Activated gamma-delta T cell treated with anti-CD3 and anti-CD28 coated beads, Interleukin-2, amount 50 U/mL, for 16 hours (primary cell): ENCODE measurements around the gene PPARD.
A peak's percentile ranks its signal among the peaks of the same experiment; 100 is the strongest.

Experiments
- DNase-seq: peaks from one replicate; pipeline ENCODE4 v3.0.0-alpha.2; 2020; ENCODE audit warnings: low read depth

The PPARD gene

DNA sequence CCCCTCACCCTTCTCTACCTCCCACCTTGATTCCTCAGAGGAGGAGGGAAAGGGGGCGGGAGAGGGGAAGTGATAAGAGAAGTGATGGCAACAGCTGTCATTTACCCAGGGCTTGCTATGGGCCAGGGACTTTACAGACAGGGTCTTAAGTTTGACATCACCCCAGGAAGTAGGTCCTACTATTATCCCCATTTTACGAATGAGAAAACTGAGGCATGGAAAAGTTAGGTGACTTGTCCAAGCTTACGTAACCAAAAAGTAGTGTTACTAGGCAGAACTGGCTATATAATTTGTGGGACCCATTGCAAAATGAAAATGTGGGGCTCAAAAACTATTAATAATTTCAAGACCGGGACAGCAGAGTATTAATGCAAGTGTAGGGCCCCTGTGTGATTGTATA, 99.3 kb downstream of the PPARD start:
- no peak for DNase-seq

DNA sequence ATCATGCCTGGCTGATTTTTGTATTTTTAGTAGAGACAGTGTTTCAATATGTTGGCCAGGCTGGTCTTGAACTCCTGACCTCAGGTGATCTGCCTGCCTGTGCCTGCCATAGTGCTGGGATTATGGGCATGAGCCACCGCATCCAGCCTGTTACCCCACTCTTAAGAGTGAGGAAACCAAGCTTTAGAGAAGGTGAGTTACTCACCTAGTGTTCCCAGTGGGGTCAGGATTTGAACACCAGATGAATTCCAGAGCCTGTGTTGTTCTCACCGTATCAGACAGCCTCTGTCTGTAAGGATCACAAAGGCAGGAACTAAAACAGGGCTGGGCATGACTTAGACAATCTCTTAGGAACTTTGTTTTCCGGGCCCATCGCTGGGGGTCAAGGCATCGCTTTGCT, 100.3 kb downstream of the PPARD start:
- DNase-seq = no peak

- DNase-seq = no peak
Measured at GRCh38 chr6:35443341-35444030, 101.1 kb downstream of the PPARD start.

- DNase-seq = no peak
Measured at GRCh38 chr6:35445691-35446090, 103.3 kb downstream of the PPARD start.

GRCh38 chr6:35448191-35448590, 105.8 kb downstream of the PPARD start:
- no peak for DNase-seq

DNA sequence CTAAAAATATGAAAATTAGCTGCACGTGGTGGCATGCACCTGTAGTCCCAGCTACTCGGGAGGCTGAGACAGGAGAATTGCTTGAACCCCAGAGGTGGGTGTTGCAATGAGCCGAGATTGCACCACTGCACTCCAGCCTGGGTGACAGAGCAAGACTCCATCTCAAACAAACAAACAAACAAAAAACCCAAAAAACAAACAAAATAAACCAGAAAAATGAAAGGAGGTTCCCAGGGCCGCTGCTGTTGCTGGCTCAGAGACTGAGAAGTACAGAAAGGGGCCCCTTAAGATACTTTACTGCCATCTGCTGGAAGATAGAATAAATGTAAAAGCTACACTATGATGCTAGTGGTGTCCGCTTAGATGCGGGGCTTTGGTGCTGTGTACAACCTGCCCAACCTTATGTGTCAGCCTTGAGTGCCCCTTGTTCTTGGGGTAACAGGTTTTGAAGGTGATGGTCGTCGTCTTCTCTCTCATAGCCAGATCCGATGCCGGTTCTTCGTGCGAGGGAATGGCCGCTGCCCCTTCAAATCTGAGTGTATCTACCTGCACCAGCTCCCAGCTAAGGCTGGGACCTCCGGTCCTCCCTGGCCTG, 107.0 kb downstream of the PPARD start:
- no peak for DNase-seq

DNA sequence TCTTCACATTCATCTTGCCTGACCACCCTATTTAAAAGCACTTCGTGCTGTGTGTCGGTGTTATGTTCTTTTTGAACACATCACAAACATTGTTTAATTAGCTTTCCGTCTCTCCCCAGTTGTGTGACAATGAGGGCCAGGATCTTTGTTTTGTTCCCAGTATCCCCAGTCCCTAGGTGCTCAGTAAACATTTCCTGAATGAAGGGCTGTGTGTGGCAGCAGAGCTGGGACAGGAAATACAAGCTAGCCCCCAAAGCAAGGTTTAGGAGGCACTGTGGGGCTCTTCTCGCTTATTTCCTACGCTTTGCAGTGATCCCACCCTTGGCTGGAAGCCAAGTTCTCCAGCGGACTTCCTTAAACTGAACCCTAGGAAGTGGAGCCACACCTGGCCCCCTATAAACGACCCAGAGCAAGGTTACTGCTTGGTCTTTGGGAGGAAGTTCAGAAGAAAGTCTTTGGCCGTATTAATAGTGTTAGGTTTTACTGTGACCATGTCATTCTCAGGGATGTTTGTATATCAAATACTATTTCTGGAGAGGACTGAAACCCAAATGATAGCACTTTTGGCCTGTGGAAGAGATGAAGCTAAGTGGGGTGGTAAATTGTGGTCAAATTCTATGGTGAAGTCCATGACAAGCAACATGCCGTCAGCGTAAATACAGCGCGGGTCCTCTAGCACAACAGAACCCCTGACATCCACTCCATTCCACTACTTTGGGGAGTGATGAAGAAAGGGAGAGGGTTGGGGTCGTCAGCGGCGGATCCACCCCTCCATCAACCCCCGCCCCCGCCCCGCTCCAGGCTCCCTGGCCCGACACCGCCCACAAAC, 109.2 kb downstream of the PPARD start:
- DNase-seq = no peak

DNA sequence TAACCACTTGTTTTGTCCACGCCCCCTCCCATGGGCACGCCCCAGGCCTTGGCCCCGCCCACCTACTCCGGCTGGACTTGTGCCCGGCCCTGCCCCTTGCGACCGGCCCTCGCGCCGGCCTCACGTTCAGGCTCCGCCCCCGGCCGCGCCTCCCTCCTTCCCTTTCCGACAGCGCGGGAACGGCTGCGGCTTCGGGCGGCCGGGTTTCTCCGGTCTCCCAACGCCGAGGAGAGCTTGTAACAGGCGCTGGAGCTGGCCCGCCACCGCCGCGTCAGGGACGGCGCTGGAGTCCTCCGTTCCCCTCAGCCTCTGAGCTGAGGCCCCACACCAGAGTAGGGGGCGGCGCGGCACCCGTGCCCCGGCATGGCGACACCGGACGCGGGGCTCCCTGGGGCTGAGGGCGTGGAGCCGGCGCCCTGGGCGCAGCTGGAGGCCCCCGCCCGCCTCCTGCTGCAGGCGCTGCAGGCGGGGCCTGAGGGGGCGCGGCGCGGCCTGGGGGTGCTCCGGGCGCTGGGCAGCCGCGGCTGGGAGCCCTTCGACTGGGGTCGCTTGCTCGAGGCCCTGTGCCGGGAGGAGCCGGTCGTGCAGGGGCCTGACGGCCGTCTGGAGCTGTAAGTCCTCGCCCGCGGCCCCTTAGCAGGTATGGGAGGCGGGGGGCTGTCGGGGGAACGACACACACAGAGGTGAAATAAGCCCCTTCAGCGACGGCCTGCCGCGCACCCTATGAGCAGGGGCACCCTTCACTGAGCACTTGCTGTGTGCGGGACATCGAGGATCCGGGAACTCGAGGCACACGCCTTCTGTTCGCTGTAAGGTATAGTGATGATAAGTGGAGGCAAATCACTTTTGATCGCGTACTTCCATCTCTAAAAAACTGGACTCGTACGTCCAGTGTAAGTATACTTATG, 110.1 kb downstream of the PPARD start, which contains the start of gene FANCE:
TSS of gene FANCE (plus strand) at position 156 of the 908 bp plus-strand sequence. CDS start at position 364, 208 bp downstream.
- DNase-seq = peak; percentile 81

GRCh38 chr6:35453236-35453635, 110.9 kb downstream of the PPARD start:
- no peak for DNase-seq

DNA sequence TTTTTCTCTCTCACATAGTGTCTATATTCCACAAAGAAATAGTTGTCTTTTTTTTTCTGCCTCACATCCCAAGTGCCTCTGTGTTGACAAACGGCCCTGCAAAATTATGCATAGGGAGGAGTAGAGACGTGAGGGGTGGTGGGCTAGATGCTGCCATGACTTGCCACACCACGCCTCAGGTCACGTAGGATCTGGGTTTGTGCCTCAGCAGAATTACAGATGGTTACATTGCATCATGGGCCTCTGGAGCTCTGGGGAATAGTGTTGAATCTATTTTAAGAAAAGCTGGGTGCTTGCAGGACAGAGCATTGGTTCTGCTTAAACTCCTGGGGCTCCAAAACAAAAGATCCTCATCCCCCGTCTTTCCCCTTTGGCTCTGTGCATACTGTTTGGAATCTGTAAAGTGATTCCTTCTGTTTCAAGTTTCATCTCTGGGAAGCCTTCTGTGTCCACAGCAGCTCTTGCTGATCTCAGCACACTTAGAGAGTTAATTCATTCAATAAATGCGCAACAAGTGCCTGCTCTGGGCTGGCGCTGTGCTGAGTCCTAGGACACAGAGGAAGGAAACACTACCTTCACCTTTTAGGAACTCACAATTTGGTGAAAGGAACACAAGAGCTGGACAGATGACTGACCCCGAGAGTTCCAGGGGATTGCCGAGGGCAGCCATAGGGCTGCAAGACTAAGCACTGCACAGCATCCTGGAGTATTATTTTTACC, 112.2 kb downstream of the PPARD start:
- DNase-seq = no peak

- no peak for DNase-seq
Measured at GRCh38 chr6:35457907-35458306, 115.5 kb downstream of the PPARD start.

DNA sequence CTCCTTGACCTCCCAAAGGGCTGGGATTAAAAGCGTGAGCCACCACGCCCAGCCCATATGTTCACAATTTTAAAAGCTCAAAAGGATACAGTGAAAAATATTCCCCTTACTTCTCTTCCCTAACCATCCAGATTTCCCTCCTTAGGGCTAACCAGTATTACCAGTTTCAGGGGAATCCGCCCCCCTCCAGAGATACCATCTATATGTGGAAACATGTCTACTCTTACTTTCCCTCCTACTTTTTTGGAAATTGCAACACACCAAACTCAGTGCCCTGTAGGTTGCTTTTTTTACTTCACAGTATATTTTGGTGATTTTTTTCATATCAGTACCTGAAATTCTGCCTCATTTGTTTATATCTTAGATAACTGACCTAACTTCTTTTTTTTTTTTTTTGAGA, 118.9 kb downstream of the PPARD start:
- no peak for DNase-seq

DNA sequence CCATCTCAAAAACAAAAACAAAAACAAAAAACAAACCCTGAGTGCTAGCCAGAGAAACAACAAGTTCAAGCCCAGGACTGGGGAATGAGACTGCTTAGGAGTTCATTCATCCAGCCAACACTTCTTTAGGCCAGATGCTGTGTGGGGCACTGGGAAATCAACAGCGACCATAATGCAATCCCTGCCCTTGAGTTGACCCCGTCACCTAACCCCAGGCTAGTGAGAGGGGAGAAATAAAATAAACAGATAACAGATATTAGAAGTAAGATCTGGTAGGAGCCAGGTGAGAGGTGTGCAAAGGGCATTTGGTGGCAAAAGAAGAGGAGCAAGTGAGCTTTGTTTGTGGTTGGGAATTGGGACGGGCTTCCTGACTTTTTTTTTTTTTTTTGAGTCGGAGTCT, 120.9 kb downstream of the PPARD start:
- no peak for DNase-seq

GRCh38 chr6:35465646-35466045, 123.3 kb downstream of the PPARD start:
- no peak for DNase-seq

- peak; percentile 93 for DNase-seq
Measured at GRCh38 chr6:35468181-35468979, 126.0 kb downstream of the PPARD start, which contains the start of gene RPL10A. Gene RPL10A (plus strand): TSS chr6:35468401. CDS start chr6:35468435, 34 bp downstream.

DNA sequence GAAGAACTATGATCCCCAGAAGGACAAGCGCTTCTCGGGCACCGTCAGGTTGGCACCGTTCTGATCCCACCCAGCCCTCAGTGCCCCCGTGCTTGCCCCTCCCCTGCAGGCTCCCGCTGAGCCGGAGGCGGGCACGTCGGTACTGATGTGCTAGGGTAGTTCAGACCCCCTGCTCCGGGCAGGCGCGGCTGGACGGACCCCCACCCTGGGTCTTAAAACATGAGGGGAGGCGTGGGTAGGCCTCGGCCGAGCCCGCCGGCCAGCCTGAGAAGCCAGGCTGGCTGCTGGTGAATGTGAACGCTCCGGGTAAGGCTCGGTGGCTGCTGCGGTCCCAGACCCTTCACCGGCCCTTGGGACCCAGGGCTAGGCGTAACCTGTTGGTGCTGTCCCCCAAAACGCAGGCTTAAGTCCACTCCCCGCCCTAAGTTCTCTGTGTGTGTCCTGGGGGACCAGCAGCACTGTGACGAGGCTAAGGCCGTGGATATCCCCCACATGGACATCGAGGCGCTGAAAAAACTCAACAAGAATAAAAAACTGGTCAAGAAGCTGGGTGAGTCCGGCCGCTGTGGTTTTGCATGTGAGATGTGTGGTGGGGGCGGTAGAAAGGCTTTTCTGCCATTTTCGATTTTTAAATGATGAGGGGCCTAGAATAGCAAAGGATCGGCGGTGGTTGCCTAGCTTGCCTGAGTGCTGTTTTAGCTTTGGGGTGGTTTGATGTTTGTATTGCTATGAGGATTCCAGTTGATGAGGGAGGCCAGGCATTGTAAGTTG, 126.8 kb downstream of the PPARD start:
- DNase-seq = no peak

GRCh38 chr6:35469751-35470662, 127.6 kb downstream of the PPARD start:
- DNase-seq = no peak

GRCh38 chr6:35470663-35471120, 128.3 kb downstream of the PPARD start:
- DNase-seq = no peak
